HUDEP-2 (cell line): ENCODE results near the gene SLC35A4.
"Not testable (repeated sequence)": the region's sequence is repeated elsewhere in the genome, so short reads cannot be mapped to it uniquely, and the experiment has no call there.

ENCODE experiments used
- DNase-seq, 76 experiments: peaks; one replicate each; lab custom pipeline; 2025; ENCODE audit not compliant: unreplicated experiment in 76 of 76; lab: John Stamatoyannopoulos, UW

SLC35A4 gene

GRCh38 chr5:140557965-140558364, 6.7 kb upstream of the SLC35A4 start:
- no peak for DNase-seq

- no peak for DNase-seq
These were observed 6.1 kb upstream of the SLC35A4 start for GRCh38 chr5:140558542-140558941.

GRCh38 chr5:140560227-140560626, 4.4 kb upstream of the SLC35A4 start:
- DNase-seq = no peak

- DNase-seq = no peak
These were observed 2.7 kb upstream of the SLC35A4 start for GRCh38 chr5:140561753-140562523.

DNA sequence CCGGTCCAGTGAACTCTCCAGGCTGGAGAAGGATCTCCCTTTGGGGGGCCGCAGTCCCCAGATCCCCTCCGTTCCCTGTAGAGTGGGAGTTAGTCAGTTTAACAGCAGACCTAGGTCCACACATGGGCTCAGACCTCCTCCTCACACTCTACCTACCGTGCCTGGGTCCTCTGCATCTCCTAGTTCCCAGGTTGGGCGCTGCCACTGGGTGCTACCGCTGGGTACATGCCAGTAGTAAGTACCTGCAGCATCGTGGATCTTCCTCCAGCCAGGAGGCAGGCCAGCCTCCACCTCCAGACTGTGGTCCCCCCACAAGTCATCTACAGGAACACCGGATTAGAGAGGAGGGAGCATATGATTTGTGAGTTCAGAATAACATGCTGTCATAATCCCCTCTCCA, 1.0 kb upstream of the SLC35A4 start:
- no peak for DNase-seq

GRCh38 chr5:140565024-140565779, 574 bp downstream of the SLC35A4 start:
- DNase-seq = peak in 1 of 76 experiments; percentile 46

DNA sequence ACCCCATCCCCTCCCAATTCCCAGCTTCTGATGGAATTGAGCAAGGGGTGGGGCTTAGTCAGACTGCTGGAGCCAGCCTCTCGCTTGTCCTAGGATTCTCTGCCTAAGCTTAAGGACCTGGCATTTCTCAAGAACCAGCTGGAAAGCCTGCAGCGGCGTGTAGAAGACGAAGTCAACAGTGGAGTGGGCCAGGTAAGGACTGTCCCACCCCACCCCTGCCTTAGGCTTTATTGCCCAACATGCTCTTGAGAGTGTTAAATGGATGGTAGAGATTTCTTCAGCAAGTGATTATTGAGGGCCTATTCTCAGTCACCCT, 1.1 kb downstream of the SLC35A4 start:
- no peak for DNase-seq

- DNase-seq = no peak
These were observed 2.0 kb downstream of the SLC35A4 start for GRCh38 chr5:140566665-140567064.

- no peak for DNase-seq
These were observed 2.6 kb downstream of the SLC35A4 start for GRCh38 chr5:140567136-140567818.

DNA sequence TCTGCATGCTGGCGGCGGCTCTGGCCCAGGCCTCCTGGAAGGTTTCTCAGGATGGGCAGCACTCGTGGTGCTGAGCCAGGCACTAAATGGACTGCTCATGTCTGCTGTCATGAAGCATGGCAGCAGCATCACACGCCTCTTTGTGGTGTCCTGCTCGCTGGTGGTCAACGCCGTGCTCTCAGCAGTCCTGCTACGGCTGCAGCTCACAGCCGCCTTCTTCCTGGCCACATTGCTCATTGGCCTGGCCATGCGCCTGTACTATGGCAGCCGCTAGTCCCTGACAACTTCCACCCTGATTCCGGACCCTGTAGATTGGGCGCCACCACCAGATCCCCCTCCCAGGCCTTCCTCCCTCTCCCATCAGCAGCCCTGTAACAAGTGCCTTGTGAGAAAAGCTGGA, 3.2 kb downstream of the SLC35A4 start:
- DNase-seq = no peak

DNA sequence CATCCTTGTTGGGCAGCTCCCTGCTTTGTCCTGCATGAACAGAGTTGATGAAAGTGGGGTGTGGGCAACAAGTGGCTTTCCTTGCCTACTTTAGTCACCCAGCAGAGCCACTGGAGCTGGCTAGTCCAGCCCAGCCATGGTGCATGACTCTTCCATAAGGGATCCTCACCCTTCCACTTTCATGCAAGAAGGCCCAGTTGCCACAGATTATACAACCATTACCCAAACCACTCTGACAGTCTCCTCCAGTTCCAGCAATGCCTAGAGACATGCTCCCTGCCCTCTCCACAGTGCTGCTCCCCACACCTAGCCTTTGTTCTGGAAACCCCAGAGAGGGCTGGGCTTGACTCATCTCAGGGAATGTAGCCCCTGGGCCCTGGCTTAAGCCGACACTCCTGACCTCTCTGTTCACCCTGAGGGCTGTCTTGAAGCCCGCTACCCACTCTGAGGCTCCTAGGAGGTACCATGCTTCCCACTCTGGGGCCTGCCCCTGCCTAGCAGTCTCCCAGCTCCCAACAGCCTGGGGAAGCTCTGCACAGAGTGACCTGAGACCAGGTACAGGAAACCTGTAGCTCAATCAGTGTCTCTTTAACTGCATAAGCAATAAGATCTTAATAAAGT, 3.9 kb downstream of the SLC35A4 start:
- no peak for DNase-seq

GRCh38 chr5:140569197-140569596, 4.6 kb downstream of the SLC35A4 start:
- DNase-seq = no peak

- no peak for DNase-seq
These were observed 5.4 kb downstream of the SLC35A4 start for GRCh38 chr5:140570058-140570457.

DNA sequence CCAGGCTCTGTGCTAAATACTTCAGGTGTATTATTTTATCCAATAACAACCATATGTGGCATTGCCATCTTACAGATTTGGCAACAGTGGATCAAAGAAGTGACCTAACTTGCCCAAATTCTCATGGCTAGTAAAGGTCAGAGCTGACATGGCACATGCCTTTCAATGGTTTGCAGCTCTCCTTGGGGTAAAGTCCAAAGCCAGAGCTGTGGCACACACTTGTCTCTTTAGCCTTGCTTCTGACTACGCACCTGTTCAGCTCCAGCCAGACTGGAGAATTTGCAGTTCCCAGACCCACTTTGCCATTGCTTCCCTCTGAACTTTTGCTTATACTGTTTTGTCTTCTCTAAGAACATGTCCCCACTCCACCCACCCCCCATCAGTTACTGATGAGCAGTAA, 5.9 kb downstream of the SLC35A4 start:
- no peak for DNase-seq

DNA sequence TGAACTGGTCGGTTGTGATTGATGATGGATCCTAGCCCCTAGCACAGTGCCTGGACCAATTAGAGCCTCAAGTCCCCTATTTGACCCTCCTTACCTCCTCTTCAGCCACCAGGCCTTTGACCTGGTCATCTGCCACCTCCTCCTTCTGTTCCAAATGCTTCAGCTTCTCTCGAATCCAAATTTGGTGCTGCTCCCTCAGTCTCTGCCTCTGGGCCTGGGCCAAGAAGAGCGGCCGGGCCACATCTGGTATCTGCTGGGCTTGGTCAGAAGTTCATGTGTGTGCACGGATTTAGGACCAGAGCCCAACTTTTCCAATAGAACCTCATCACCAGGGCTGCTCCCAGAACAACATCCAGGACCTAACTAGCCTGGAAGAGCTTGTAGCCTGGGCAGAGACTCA, 6.5 kb downstream of the SLC35A4 start:
- DNase-seq = no peak

GRCh38 chr5:140573683-140574082, 9.1 kb downstream of the SLC35A4 start:
- DNase-seq = no peak

DNA sequence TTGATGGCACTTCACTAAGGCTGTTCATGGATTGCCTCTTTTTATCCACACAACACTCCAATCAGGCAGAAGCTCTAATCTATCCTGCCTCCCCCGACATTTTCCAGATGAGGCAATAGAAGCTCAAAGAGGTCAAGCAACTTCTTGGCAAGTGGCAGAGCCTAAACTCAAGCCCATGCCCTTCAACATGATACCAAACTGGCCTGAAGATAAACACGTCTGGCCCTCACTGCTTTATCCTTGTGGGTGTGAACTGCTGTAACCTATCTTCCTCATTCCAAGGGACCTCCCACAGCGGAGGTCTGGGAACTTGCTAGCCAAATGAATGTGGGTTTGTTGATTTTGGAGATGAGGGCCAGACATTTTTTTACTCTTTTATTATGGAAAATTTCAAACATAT, 9.5 kb downstream of the SLC35A4 start:
- DNase-seq = peak in 14 of 76 experiments; percentile 3 to 45 (median 14)

GRCh38 chr5:140575309-140575708, 10.7 kb downstream of the SLC35A4 start:
- DNase-seq = peak in 33 of 76 experiments; percentile 2 to 53 (median 18)

DNA sequence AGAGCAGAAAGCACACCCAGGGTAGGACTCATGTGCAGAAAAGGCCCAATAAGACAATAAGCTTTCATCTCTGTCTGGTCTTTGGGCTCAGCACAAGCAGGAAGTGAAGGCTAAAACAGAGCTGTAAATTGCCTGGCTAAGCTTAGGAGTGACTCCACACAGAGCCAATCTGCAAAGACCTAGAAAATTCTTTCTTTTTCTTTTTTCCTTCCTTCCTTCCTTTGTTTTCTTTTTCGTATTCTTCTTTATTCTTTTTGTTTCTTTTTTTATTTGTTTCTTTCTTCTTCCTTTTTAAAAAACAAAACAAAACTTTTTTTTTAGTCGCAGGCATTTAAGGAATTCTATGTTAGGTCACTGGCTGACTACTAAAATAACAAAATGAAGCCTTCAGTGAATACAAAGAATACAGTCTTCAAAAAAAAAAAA, 12.2 kb downstream of the SLC35A4 start:
- peak in 1 of 76 experiments; percentile 4 for DNase-seq

GRCh38 chr5:140579188-140579747, 14.6 kb downstream of the SLC35A4 start:
- not testable (repeated sequence) for DNase-seq

- no peak for DNase-seq
These were observed 22.9 kb downstream of the SLC35A4 start for GRCh38 chr5:140587495-140587894.
